HG02798 (cell line): ENCODE measurements around the gene WNT7A.

ENCODE experiments used
- ATAC-seq: cut with Tn5 transposase; IDR thresholded peaks from one replicate; pipeline ENCODE4 v1.9.1; 2021; ENCODE audit warnings: mild to moderate bottlenecking; ENCODE audit not compliant: unreplicated experiment, poor library complexity

The WNT7A gene

DNA sequence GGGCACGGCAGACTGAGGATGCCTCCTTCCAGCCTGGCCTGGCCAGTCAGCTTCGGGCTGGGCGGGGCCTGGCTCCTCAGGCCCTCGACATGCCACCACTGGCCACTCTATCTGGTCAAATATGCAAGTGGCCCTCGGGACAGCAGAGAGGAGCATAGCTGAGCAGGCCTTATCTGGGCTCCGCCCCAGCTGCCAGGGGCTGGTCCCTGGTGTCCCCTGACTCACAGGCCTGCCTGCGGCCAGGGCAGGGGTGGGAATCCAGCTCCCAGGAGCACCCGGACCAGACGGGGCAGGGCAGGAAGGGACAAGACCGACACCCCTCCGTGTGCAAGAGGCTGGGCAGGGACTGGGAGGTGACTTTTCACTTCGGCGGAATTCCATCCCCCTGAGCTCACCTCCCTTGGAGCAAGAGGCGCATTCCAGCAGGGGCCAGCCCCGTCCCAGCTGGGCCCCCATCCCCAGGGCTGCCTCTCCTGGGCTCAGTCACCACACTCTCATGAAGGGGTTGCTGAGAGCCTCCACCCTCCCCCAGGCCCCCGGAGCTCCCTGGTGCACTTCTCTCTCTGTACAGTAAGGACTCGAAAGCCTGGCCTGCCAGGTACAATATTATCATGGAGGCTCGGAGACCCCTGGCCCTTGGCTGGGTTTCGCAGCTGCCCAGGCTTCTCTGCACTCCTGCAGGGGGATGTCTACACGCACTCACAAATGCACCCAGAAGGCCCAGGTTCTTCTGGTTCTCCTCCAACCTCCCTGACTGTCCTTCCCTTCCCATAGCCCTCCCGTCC lies 29.5 kb downstream of the WNT7A start:
- ATAC-seq: no peak

- no peak for ATAC-seq
Observed at GRCh38 chr3:13849018-13849417, 30.9 kb downstream of the WNT7A start.

DNA sequence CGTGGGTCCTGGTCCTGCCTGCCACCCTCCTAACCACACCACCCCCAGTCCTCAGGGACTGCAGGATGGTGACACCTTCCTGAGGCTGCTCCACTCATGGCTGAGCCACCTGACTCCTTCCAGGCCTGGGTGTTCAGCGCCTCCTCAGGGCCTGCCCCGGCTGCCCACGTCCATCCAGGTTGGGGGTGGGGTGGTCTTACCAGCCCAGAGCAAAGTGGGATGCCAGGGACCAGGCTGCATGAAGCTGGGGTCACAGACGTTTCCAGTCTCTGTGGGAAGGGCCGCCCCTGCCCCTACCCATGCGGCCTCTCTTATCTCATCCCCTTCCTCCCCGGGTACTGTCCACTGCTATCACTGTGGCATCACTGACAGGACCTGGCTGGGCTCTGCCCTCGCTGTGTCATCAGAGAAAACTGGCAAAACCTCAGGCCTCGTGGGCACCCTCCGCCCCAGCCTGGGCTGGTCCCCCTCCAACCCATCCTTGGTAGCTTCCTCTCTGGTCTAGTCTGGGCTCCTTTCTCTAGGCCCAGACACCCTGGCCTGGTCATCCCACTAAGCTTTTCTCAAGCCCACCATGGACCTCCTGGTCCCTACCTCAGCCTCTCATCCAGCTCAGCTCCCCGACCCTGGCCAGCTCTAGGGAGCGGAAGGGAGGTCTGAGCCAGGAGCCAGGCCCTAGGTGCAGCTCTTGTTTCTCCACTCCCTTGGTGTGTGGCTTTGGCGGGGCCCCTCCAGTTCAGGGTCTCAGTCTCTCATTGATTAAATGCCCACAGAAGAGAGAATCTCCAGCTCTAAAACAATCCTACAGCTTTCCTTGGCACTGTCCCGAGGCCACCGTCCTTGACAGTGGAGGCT lies 32.9 kb downstream of the WNT7A start:
- ATAC-seq: no peak

DNA sequence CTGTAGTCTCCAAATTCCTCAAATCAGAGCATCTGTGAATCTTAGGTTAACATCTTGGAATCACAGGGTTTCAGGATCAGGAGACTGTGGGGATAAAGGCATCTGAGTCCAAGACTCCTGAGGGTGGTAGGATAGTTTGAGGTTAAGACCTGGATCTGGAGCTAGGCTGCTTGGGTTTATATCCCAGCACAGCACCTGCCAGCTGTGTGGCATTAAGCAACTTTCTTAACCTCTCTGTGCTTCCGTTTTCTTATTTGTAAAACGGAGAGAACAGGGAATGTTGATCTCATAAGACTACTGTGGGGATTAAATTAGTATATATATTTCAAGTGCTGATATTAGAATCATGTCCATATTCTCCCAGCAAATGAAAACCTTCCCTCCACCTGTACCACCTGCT lies 33.6 kb downstream of the WNT7A start:
- no peak for ATAC-seq

- no peak for ATAC-seq
Observed at GRCh38 chr3:13845806-13846205, 34.1 kb downstream of the WNT7A start.

DNA sequence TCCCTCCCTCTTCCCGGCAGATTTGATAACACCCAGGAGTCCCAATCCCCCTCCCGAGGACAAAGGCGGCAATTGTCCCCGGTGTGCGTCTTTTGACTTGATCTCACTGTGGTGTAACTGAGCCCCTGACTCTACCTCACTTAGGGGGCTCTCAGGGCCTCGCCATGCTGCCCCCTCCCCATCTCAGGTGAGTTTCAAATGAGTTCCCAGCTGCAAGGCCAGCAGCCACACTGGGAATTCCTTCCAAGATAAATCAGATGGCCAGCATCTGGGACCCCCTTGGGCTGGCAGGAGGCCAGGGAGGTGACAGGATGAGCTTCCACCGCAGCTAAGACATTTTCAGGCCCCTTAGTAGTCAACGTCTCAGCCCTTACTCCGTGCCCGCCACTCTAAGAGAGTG lies 35.0 kb downstream of the WNT7A start:
- ATAC-seq: no peak

DNA sequence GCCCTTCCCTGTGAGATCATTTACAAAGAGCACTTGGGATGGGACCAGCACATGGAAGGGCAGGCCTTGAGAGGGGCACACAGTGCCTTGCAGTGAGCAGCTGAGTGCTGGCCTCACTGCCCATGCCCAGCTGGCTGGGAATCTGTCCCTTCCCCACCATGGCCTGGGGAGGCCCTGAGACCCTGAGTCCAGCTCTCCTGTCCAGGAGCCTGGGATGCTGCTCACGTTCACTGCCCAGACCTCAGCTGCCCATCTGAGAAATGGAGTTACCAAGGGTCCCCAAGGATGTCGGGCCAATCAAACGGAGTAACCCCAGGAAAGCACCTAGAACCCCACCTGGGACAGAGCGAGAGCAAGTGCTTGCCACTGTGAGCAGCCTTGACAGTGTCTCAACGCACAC lies 35.6 kb downstream of the WNT7A start:
- no peak for ATAC-seq

- ATAC-seq: no peak
Observed at GRCh38 chr3:13843351-13843750, 36.5 kb downstream of the WNT7A start.

DNA sequence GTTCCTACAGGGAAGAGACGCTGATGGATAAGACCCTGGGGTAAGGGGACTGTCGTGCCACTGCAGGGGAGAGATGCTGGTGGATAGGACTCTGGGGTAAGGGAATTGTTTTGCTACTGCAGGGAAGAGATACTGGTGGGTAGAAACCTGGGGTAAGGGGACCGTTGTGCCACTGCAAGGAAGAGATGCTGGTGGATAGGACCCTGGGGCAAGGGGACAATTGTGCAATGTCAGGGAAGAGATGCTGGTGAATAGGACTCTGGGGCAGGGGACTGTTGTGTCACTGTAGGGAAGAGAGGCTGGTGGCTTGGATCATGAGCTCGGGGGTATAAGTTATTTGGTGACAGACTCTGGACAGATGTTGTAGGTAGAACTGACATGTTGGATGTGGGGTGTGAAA lies 37.6 kb downstream of the WNT7A start:
- no peak for ATAC-seq

DNA sequence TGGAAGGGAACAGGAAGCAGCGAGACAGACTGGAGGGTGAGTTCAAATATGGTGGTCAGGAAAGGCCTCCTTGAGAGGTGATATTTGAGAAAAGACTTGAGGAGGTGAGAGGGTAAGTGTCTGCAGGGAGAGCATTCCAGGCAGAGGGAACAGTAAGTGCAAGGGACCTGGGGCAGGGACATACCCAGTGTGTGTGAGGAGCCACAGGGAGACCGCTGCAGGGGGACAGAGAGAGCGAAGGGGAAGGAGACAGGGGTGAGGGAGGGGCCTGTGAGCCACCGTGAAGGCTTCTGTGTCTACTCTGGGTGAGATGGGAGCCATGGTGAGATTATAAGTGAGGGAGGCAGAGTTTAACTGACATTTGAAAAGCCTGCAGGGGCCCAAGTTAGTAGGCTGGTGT lies 38.0 kb downstream of the WNT7A start:
- no peak for ATAC-seq

GRCh38 chr3:13841141-13841540 lies 38.7 kb downstream of the WNT7A start:
- ATAC-seq: no peak

DNA sequence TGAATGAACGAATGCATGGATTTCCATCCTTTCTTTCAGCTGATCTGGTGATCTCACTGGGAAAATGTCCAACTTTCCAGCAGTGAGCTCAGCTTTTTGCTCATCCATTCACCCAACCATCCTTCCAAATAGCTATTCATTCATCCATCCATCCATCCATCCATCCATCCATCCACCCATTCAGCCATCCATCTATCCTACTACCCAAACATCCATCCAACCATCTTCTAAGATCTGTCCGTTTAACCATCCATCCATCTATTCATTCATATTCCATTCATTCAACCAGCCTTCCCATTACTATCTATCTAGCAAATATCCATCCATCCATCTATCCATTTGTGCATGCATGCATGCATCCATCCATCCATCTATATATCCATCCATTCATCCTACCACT lies 39.4 kb downstream of the WNT7A start:
- no peak for ATAC-seq

DNA sequence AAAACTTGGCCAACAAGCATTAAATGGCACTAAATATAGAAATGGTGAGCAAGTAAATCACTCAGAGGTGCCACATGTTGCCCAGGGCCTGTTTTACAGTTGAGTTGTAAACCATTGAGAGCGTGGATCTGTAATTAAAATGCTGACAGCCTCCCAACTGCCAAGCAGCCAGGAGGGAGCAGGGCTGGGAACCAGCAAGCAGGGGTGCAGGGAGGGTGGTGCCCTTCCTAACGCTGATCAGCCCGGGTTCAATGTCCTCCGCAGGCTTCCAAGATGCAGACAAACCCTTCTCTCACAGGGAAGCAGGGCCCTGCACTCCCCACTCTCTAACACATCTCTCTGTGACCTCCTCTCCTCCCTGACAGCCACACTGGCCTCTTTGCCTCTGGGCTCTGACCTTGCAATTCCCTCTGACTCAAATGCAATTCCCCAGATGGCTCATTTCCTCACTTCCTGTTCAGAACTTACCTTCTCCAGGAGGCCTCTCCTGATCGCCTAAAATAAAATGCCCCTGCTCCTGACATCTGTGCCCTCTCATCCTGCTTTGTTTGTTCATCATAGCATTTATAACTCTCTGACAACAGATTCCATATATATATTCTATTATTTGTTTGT lies 40.0 kb downstream of the WNT7A start:
- ATAC-seq: no peak

DNA sequence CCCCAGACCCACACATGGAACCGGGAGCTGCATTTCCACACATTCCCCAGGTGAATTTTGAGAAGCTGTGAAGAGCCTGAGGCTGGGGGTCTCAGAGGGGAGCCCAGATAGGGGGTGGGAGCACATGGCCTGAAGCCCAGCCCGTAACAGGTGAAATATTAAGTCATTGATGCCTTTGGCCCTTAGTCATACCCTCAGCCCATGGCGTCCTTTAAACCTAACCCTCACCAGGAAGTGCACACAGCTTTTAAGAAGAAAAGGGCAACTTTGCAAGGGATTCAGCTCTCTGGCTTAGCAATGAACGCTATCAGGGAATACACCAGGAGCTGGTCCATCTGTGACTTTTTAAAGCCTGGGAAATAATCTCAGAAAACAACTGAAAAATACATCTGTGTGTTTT lies 40.6 kb downstream of the WNT7A start:
- no peak for ATAC-seq

DNA sequence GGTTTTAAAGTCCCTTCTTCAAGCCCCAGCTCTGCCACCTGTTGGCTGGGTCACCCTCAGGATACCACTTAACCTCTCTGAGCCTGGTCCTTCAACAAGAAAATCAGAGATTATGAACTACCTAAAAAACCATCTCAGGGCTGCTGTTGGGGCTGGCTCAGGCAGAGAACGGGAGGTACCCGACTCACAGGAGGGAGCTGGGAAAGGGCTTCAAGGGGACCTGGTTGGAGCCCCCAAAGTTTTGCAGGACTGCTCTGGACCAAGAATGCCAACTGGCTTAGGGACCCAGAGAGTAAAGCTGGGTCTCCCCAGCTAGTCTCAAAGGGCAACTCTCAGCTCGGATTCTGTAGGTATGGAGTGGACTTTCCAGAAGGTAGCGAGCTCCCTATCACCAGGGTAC lies 41.5 kb downstream of the WNT7A start:
- no peak for ATAC-seq

GRCh38 chr3:13837751-13838150 lies 42.1 kb downstream of the WNT7A start:
- ATAC-seq: no peak

GRCh38 chr3:13836658-13837587 lies 42.9 kb downstream of the WNT7A start:
- no peak for ATAC-seq

- ATAC-seq: no peak
Observed at GRCh38 chr3:13835246-13835645, 44.6 kb downstream of the WNT7A start.

DNA sequence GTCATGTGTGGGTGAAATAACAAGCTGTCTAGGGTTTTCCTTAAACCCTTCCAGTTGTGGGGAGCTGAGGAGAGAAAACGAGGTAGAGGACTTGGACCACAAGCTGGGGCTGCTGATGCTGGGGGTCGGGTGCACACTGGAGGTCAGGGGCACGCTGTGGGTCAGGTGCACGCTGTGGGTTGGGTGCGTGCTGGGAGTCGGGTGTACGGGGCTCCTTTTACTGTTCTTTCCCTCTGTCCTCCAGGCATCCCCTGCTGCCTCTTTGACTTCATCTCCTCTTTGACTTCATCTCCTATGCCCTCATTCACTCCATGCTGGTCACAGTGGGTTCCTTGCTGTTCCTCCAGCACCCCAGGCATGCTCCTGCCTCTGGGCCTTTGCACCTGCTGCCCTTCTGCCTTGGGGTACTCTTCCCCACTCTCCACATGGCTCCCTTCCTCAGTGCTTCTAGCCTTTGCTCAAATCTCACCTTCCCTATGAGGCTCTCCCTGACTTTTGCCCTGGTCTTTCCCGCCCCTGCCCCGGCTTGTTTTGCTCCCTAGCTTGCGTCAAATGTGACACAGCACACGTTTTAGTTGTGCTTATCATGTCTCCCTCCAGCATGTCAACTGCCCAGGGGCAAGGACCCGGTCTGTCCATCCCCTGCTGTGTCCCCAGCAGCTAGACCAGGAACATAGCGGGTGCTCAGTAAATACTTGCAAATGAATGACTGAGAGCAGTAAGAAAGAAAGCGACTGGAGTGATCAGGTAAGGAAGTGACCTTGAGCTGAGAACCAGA lies 45.4 kb downstream of the WNT7A start:
- ATAC-seq: no peak
